HG03521 (cell line): ENCODE measurements around the gene THRAP3.
"Not testable (repeated sequence)": the region's sequence is repeated elsewhere in the genome, so short reads cannot be mapped to it uniquely, and the experiment has no call there.

Experiments used
- ATAC-seq: cut with Tn5 transposase; IDR thresholded peaks from one replicate; pipeline ENCODE4 v1.9.1; 2021; ENCODE audit warnings: mild to moderate bottlenecking, moderate library complexity; ENCODE audit not compliant: unreplicated experiment

THRAP3 gene, protein sequence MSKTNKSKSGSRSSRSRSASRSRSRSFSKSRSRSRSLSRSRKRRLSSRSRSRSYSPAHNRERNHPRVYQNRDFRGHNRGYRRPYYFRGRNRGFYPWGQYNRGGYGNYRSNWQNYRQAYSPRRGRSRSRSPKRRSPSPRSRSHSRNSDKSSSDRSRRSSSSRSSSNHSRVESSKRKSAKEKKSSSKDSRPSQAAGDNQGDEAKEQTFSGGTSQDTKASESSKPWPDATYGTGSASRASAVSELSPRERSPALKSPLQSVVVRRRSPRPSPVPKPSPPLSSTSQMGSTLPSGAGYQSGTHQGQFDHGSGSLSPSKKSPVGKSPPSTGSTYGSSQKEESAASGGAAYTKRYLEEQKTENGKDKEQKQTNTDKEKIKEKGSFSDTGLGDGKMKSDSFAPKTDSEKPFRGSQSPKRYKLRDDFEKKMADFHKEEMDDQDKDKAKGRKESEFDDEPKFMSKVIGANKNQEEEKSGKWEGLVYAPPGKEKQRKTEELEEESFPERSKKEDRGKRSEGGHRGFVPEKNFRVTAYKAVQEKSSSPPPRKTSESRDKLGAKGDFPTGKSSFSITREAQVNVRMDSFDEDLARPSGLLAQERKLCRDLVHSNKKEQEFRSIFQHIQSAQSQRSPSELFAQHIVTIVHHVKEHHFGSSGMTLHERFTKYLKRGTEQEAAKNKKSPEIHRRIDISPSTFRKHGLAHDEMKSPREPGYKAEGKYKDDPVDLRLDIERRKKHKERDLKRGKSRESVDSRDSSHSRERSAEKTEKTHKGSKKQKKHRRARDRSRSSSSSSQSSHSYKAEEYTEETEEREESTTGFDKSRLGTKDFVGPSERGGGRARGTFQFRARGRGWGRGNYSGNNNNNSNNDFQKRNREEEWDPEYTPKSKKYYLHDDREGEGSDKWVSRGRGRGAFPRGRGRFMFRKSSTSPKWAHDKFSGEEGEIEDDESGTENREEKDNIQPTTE

DNA sequence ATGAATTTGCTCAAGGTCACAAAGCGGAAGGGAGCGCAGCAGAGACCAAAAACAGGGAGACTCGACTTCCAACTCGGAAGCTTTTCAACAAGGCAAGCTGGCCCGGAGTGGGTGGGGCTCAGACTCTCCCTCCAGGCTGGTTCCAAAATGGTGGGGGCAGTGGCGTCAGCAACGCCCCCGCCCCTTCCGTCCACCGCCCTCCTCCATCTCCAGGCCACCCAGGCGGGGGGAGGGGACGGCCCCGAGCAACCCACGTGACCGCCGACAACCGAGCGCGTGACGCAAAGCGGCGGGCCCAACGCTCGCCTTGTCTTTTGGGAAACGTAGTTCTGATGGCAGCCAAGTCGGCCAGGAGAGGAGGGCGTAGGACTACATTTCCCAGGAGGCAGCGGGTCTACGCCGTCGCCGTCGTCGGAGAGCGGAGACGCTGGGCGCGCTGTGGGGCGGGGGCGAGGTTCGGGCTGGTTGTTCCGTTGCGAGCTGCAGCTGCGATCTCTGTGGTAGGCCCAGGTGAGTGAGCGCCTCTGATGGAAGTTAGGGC is at the start of gene THRAP3:
THRAP3 (plus strand) TSS at position 448 of the 541 bp plus-strand sequence. CDS start 58,121 bp downstream, outside the sequence.
- peak; percentile 91 for ATAC-seq

DNA sequence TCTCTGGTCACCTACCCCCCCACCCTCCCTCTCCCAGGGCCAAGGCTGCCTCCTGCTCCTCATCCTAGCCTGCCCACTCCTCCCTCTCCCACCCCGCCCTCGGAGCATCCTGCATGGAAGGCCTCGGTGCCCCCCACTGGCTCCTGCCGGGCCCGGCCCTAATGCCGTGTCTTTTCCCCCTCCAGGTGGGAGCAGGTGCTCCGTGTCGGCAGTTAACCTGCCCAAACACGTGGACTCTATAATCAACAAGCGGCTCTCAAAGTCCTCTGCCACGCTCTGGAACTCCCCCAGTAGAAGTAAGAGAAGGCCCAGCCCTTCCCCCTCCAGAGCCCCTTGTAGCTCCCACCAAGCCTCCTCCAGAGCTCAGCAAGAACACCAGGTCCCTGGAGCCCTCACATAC is 49.5 kb upstream of the THRAP3 start:
- no peak for ATAC-seq

DNA sequence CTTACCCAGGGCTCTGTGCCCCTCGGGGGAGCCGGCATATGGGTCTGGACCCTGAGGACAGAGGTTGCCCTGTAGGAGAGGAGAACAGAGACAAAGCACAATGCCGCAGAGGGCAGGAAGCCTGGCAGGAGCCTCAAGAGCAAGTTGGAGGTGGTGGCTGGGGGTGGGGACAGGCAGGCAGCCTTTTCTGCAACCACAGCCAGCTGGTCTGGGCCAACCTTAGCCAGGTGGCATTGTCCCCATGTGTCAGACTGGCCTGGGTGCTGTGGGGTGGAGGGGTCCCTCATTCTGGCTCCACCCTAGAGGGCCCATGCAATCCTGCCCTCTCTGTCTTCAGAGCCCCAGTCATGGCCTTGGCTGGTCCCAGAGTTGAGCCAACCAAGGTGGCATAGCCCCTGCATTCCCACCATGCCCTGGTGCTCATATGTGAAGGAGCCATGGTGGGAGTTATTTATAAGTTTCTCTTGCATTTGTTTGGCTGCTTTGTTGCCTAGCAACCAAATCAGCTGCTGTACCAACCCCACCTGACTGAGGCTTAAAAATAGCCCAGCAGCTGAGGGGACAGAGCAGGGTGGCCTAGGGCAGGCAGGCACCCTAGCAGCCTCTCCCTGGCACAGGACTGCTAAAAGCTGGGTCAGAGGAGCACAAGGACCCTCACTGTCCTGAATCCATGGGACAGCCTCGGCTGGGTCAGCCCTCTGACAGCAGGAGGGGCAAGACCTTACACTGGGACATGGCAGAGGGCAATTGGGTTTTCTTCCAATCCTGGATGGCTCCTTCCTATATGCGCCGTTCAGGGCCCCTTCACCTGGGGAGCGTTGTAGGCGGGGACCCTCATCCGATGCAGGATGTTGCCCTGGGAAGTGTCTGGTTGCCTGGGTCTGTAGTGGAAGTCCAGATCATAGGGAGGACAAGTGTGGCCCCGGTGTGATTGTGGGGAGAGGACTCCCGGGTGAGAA is 48.8 kb upstream of the THRAP3 start:
- ATAC-seq: no peak

DNA sequence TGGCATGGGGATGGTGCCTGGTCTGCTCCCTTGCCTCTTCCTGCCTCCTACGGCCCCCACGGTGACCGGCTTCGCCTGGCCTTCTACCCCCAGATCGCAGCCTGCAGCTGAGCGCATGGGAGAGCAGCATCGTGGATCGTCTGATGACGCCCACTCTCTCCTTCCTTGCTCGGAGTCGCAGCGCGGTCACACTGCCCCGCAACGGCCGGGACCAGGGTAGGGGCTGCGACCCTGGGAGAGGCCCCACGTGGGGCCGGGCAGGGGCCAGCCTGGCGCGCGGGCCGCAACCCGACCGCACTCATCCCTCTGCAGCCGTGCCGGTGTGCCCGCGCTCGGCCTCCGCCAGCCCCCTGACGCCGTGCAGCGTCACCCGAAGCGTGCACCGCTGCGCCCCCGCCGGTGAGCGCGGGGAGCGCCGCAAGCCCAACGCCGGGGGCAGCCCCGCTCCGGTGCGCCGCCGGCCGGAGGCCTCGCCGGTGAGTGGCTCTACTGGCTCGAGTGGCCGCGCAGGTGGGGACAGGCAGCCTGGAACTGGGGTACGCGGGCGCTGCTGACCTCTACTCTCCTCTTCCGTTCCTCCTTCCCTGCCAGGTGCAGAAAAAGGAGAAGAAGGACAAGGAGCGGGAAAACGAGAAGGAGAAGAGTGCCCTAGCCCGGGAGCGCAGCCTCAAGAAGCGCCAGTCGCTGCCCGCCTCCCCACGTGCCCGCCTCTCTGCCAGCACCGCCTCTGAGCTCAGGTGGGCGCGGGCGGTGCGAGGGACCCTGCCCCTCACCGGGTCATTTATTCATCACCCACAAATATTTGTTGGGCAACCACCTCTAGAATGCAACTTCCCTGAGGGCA is 47.9 kb upstream of the THRAP3 start:
- ATAC-seq: no peak

DNA sequence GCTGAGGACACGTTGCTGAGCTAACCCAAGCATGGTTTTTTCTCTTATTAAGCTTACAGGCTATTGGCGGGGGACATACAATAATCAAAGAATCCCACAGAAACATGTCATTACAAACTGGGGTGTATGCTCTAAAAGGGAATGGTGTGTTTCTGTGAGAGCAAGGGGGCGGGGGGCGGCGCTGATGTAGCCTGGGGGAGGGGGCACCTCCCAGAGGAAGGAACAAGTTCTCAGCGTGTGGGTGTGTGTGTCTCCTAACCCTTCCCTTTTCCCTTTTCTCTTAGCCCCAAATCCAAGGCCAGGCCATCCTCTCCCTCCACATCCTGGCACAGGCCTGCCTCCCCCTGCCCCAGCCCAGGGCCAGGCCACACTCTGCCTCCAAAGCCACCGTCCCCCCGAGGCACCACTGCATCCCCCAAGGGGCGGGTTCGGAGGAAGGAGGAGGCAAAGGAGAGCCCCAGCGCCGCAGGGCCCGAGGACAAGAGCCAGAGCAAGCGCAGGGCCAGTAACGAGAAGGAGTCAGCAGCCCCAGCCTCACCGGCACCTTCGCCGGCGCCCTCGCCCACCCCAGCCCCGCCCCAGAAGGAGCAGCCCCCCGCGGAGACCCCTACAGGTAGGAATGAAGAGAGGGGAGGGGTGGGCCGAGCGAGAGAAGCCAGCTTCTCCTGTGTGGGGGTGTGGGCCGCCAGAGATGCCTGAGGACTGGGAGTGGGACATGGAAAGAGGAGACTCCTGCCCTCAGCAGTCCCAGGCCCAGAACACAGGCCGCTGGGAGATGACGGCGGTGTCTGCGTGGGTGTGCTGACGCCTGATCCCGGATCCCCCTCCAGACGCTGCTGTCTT is 46.4 kb upstream of the THRAP3 start:
- ATAC-seq: no peak

DNA sequence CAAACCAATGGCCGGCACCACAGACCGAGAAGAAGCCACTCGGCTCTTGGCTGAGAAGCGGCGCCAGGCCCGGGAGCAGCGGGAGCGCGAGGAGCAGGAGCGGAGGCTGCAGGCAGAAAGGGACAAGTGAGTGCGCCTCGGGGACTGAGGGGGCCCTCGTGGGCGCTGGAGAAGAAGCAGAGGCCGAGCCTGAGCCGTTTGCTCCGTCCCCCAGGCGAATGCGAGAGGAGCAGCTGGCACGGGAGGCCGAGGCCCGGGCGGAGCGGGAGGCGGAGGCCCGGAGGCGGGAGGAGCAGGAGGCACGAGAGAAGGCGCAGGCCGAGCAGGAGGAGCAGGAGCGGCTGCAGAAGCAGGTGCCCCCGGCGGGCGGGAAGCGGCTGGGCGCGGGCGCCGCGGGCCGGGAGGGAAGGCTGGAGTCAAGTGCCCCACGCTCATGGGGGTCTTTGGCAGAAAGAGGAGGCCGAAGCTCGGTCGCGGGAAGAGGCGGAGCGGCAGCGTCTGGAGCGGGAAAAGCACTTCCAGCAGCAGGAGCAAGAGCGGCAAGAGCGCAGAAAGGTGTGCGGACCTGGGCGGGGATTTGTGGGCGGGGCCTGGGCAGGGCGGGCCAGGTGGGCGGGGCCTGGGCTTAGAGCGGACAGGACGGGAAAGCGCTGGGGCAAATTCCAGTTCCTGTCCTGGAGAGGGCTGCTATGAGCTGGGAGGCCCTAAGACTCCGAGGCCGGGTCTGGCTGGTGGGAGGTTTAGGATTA is 45.6 kb upstream of the THRAP3 start:
- ATAC-seq: no peak

DNA sequence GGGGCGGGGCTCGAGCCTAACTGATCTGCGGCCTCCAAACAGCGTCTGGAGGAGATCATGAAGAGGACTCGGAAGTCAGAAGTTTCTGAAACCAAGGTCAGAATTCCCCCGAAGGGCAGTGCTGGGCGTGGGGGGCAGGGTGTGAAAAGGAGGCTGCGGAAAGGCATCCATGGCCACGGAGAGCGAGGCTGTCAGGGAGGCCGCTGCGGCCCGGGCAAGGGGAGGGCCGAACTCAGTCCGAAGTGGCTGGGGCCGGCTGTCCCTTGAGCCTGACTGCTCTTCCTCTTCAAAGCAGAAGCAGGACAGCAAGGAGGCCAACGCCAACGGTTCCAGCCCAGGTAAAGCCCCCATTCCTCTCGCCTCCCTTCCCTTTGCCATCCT is 45.0 kb upstream of the THRAP3 start:
- no peak for ATAC-seq

DNA sequence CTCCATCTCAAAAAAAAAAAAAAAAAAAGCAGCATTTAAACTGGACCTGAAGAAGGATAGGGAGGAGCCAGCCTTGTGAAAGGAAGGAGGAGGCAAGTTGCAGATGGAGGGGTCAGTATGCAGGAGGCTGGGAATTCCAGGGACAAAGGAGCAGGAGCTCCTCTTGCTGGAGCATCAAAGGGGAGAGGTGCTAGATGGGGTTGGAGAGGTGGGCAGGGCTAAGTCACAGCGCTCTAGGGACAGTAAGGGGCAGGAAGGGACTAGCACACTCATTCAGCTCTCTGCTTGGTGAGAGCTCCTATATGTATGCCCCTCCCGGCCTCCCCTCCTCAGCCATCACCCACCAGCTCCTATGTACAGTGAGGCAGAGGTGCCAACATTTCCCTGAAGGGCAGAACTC is 41.5 kb upstream of the THRAP3 start:
- no peak for ATAC-seq

DNA sequence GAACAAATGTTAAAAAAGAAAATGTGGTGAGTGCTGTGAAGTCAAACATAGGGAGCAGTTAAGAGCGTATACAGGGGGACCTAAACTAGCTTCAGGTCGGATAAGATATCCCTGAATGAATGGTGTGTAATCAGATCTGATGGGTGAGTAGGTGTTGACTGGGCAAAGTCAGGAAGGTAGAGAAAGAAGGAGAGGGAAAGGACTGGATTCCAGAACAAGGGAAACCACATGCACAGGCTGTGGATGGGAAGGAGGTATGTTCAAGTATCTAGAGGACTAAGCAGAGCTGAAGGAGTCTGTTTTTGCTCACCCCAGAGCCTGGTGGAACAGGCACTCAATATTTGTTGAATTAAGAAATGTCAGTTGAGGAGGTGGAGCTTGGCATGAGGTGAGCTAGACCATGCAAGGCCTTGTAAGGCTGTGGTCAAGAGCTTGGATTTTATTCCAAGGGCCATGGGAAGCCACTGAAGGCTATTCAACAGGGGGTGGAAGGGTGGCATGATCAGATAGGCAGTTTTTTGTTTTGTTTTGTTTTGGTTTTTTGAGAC is 40.9 kb upstream of the THRAP3 start:
- no peak for ATAC-seq

DNA sequence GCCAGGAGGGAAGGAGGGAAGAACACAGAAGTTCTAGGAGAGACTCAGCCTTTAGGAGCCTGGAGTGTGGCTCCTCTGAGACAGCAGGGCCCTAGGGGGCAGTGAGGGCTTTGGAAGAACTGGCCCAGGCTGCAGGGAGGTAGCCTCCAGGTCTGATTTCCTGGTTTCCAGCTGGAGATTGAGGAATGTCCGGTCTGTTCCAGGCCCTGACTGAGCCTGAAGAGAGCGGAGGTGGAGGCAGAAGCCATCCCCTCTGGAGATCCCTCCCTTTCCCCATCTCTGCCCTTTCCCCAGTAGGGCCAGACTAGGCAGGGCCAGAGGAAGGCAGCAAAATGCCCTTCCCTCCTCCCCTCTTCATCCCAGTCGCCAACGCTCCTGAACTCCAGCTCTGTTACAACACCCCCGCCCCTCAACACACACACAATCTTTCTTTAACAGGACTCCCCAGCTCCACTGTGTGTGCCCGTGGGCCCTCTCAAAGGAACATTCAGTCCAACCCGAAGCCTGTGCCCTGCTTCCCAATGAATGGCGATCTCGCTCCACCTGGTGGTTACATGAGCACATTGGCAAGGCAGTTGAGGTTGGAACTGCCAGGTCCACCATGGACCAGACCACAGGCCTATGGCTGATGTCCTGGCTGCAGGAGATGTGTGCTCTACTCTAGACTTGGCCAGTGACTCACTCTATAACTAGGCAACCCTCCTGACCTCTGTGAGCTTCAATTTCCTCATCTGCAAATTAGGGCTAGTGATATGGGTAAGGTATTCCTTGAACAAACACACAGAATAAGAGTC is 36.2 kb upstream of the THRAP3 start:
- no peak for ATAC-seq

DNA sequence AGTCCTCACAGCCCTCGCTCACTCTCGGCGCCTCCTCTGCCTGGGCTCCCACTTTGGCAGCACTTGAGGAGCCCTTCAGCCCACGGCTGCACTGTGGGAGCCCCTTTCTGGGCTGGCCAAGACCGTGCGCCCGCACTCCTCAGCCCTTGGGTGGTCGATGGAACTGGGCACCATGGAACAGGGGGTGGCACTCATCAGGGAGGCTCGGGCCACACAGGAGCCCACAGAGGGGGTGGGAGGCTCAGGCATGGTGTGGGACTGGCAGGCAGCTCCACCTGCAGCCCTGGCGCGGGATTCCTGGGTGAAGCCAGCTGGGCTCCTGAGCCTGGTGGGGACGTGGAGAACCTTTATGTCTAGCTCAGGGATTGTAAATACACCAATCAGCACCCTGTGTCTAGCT is 27.4 kb upstream of the THRAP3 start:
- ATAC-seq: not testable (repeated sequence)

DNA sequence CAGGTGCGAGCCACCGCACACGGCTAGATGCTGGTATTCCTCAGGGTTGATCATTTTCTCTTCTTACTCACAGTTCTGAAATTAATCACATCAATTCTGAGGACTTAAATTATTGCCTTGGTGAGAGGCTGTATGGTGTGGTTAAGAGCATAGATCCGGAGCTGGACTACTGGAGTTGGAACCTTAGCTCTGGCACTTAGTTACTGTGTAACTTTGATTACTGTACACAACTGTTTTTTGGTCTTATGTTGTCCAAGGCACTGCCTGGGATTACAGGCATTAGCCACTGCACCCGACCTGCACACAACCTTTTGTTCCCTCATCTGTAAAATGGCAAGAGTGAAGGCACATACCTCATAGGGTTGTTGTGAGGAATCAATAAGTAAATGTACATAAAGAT is 25.6 kb upstream of the THRAP3 start:
- ATAC-seq: no peak

DNA sequence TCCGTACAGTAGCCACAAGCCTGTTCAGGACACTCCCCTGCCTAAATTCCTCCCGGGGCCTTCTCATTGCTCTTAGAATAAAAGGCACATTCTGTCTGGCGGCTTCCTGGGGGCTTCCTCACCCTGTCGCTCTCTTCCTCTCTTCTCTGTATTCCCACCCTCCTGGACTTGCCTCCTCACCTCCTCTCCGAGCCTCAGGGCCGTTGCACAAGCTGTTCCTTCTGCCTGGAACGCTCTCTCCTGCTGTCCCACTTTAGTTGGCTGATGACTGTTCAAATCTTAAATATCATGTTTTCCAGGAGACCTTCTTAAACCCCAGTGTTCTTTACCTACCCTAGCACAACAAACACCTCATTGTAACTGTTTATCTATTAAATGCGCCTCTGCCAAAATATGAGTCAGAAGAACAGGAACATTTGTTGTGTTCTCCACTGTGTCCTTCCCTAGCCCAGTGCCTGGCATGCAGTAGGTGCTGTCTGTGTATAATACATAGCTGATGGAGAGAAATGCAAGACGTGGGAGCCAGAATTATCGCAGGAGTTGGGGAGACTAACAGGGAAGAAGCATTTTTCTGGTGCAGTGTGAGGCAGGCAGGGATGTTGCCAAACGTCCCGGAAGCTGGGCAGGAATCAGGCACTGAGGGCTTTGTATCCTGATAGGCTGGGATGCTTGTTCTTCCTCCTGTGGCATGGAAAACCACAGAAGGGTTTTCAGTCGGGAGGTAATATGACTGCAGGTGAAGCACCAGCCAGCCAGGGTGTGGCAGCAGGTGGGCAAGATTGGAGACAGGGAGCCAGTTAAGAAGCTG is 24.1 kb upstream of the THRAP3 start:
- no peak for ATAC-seq

DNA sequence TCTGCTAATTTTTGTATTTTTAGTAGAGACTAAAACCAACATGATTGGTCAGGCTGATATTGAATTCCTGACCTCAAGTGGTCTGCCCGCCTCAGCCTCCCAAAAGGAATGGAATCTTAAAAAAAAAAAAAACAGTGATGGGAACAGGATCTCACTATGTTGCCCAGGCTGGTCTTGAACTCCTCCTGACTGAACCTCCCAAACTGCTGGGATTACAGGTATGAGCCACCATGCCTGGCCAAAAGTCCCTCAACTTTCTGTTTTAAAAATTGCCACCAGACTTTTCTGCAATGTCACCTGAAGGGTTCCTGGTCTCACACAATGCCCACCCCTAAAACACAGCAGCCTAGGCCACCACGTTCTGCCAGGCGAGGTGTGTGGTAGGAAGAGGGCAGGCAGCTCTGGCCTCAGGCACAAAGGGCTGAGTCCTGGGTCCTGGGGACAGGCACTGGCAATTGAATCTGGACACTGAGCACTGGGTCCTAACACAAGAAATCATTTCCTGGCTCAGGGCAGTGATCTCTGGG is 21.2 kb upstream of the THRAP3 start:
- ATAC-seq: no peak

DNA sequence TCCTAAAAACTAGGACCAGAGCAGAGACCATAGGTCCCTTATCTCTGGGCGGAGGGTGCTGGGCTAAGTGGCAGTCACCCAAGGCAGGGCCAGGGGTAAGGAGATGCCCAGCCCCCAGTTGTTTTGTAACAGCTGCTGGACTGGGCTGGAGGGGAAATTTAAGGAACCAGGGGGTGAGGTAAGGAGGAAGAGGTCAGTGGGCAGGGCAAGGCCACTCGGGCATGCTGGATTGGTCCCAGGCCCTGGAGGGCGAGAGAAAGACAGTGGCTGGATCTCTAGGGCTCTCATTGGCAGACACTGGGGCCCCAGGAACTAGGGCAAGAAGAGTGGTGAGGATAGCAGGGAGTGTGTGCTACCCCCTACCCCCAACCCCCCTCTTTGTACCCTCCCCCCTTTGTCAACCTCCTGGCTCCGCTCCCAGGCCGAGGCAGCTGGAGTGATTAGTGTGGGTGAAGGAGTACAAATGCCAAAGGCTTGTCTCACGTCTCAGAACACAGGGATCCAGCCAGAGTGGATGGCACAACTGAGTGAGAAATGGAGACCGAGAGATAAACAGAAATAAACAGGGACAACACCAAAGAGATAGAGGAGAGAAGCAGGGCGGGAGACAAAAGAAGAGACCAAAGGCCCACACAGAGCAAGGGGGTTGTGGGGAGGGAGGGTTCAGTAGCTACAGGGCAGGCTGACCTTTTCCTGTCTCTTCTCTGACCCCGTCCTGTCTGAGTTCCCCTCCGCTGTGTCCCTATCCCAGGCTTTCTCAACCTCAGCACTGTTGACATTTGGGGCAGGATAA is 20.5 kb upstream of the THRAP3 start:
- no peak for ATAC-seq
